IMR-90 (cell line): ENCODE data around the gene FBXL7. TPM values are rescaled to one million over a fixed set of nuclear protein-coding genes. Genes with fewer than 3 reads are reported as not detected.

ENCODE experiments used
- ATAC-seq: fragments of 200-7000 bp; cut with Tn5 transposase; 2 replicates; pipeline ENCODE4 v1.9.1; 2020; ENCODE audit warnings: low read depth, mild to moderate bottlenecking, moderate library complexity
- BruUV-seq: library from RNA; stranded (reverse); fragments of 400-500 nt; replicated peaks from 2 replicates; lab custom pipeline; 2021; lab: Mats Ljungman, UMichigan
- CTCF ChIA-PET: fragments of 300-600 bp; formaldehyde crosslinking; extraction: SDS; loops from one replicate; lab custom pipeline; 2021; ENCODE audit warnings: antibody characterized with exemption; lab: Yijun Ruan, JAX
- POLR2A ChIA-PET: fragments of 300-600 bp; sonication (Branson Sonifier 250); formaldehyde crosslinking; loops from one replicate; lab custom pipeline; 2022; ENCODE audit warnings: antibody characterized with exemption; ENCODE audit not compliant: unreplicated experiment; lab: Charles Lee
- DNase-seq: peaks from one replicate; pipeline ENCODE4 v3.0.0; 2013
- H2AFZ ChIP-seq: replicated peaks from 2 replicates; pipeline ENCODE3; 2013; ENCODE audit warnings: low read length, mild to moderate bottlenecking; ENCODE audit not compliant: poor library complexity
- H2AK5ac ChIP-seq: 2 replicates; pipeline ENCODE4 v1.6.1; 2013; ENCODE audit warnings: low read depth, low read length, inconsistent platforms
- H2AK9ac ChIP-seq: replicated peaks from 2 replicates; pipeline ENCODE3; 2013; ENCODE audit warnings: mild to moderate bottlenecking, low read depth, low read length, moderate library complexity; ENCODE audit not compliant: poor library complexity
- H2BK120ac ChIP-seq: 2 replicates; pipeline ENCODE4 v1.6.1; 2013; ENCODE audit warnings: low read depth, low read length, inconsistent platforms
- H2BK15ac ChIP-seq: 3 replicates; pipeline ENCODE4 v1.6.1; 2013; ENCODE audit warnings: low read depth, low read length, inconsistent platforms
- H2BK20ac ChIP-seq: 2 replicates; pipeline ENCODE4 v1.6.1; 2013; ENCODE audit warnings: low read depth, mild to moderate bottlenecking, inconsistent platforms, low read length, moderate library complexity
- H2BK5ac ChIP-seq: 2 replicates; pipeline ENCODE4 v1.6.1; 2013; ENCODE audit warnings: mild to moderate bottlenecking, low read depth, low read length, inconsistent platforms; ENCODE audit not compliant: poor library complexity, severe bottlenecking
- H3K14ac ChIP-seq: replicated peaks from 2 replicates; pipeline ENCODE4 v1.6.1; 2013; ENCODE audit warnings: low read depth, low read length, inconsistent platforms
- H3K18ac ChIP-seq: 2 replicates; pipeline ENCODE4 v1.6.1; 2013; ENCODE audit warnings: low read depth, low read length, control low read depth
- H3K23ac ChIP-seq: 2 replicates; pipeline ENCODE4 v1.6.1; 2013; ENCODE audit warnings: low read depth, low read length, inconsistent platforms
- H3K27ac ChIP-seq: 2 replicates; pipeline ENCODE4 v1.5.1; 2013; ENCODE audit warnings: mild to moderate bottlenecking, control low read depth, low read length; ENCODE audit not compliant: insufficient read depth
- H3K27me3 ChIP-seq: 2 replicates; pipeline ENCODE4 v1.6.1; 2013; ENCODE audit warnings: low read length; ENCODE audit not compliant: control insufficient read depth, insufficient read depth
- H3K36me3 ChIP-seq: 2 replicates; pipeline ENCODE4 v1.6.1; 2013; ENCODE audit warnings: low read length, mixed read lengths; ENCODE audit not compliant: control insufficient read depth, insufficient read depth
- H3K4ac ChIP-seq: 2 replicates; pipeline ENCODE4 v1.6.1; 2013; ENCODE audit warnings: low read depth, low read length, inconsistent platforms
- H3K4me1 ChIP-seq: 2 replicates; pipeline ENCODE4 v1.6.1; 2013; ENCODE audit warnings: low read length, mixed read lengths; ENCODE audit not compliant: control insufficient read depth, insufficient read depth
- H3K4me2 ChIP-seq: 2 replicates; pipeline ENCODE4 v1.6.1; 2013; ENCODE audit warnings: low read depth, mild to moderate bottlenecking, control low read depth, low read length, moderate library complexity
- H3K4me3 ChIP-seq: 2 replicates; pipeline ENCODE4 v1.5.1; 2013; ENCODE audit warnings: low read depth, mild to moderate bottlenecking, control low read depth, low read length, moderate library complexity; ENCODE audit not compliant: insufficient read depth
- H3K56ac ChIP-seq: 2 replicates; pipeline ENCODE4 v1.6.1; 2013; ENCODE audit warnings: low read length, inconsistent platforms; ENCODE audit not compliant: insufficient read depth; ENCODE audit errors: extremely low read depth
- H3K79me1 ChIP-seq, 2 experiments: 2 replicates each; pipeline ENCODE4 v1.6.1; 2013; ENCODE audit warnings: low read length in 2 of 2, inconsistent platforms in 1 of 2, low read depth in 1 of 2
- H3K9ac ChIP-seq: 2 replicates; pipeline ENCODE4 v1.6.1; 2013; ENCODE audit warnings: low read depth, low read length, control low read depth
- H3K9me1 ChIP-seq: 2 replicates; pipeline ENCODE4 v1.6.1; 2013; ENCODE audit warnings: low read length, inconsistent platforms; ENCODE audit not compliant: insufficient read depth
- H3K9me3 ChIP-seq: 2 replicates; pipeline ENCODE4 v1.6.1; 2013; ENCODE audit warnings: low read length; ENCODE audit not compliant: control insufficient read depth, insufficient read depth
- H4K20me1 ChIP-seq: 2 replicates; pipeline ENCODE4 v1.6.1; 2013; ENCODE audit warnings: low read length, inconsistent platforms; ENCODE audit not compliant: insufficient read depth
- H4K5ac ChIP-seq: 2 replicates; pipeline ENCODE4 v1.6.1; 2013; ENCODE audit warnings: mild to moderate bottlenecking, low read depth, low read length, control low read depth
- H4K8ac ChIP-seq, 2 experiments: 2 replicates each; pipeline ENCODE4 v1.6.1; 2013; ENCODE audit warnings: low read depth in 2 of 2, low read length in 2 of 2, control low read depth in 1 of 2, inconsistent platforms in 1 of 2
- H4K91ac ChIP-seq: 2 replicates; pipeline ENCODE4 v1.6.1; 2013; ENCODE audit warnings: low read depth, low read length, inconsistent platforms; ENCODE audit not compliant: insufficient read depth
- CHD1 ChIP-seq: IDR thresholded peaks from 2 replicates; pipeline ENCODE4 v1.6.1; 2012; ENCODE audit warnings: low read depth, low read length, improper control_type of control experiment
- ELK1 ChIP-seq: fragments of 150-350 bp; IDR thresholded peaks from 2 replicates; pipeline ENCODE4 v1.6.1; 2016; ENCODE audit warnings: low read depth, mild to moderate bottlenecking, low read length, moderate library complexity, borderline replicate concordance
- MAFK ChIP-seq: IDR thresholded peaks from 2 replicates; pipeline ENCODE4 v1.6.1; 2012; ENCODE audit warnings: low read depth, low read length, improper control_type of control experiment
- MAZ ChIP-seq: IDR thresholded peaks from 2 replicates; pipeline ENCODE4 v1.6.1; 2012; ENCODE audit warnings: low read depth, mild to moderate bottlenecking, low read length, improper control_type of control experiment, moderate library complexity, borderline replicate concordance
- RCOR1 ChIP-seq: IDR thresholded peaks from 2 replicates; pipeline ENCODE4 v1.6.1; 2012; ENCODE audit warnings: mild to moderate bottlenecking, low read length, improper control_type of control experiment; ENCODE audit not compliant: insufficient replicate concordance
- RFX5 ChIP-seq: IDR thresholded peaks from 2 replicates; pipeline ENCODE4 v1.8.0; 2012; ENCODE audit warnings: low read depth, mild to moderate bottlenecking, low read length, moderate library complexity
- SMC3 ChIP-seq: fragments of 150-350 bp; IDR thresholded peaks from 2 replicates; pipeline ENCODE4 v1.6.1; 2016; ENCODE audit warnings: low read depth, mild to moderate bottlenecking, antibody characterized with exemption, low read length, moderate library complexity
- WGBS, 2 experiments: methylation state at CpG; one replicate each; pipeline versions ENCODE4 v1.1.5 to v1.1.7; 2013; ENCODE audit warnings: missing lambda C conversion rate in 2 of 2; ENCODE audit not compliant: insufficient read length in 1 of 2; ENCODE audit errors: extremely low coverage in 2 of 2; 5-methylcytosine and 5-hydroxymethylcytosine counted together
- dilution Hi-C: fragments of 300-500 bp; cut with HindIII; formaldehyde crosslinking; loops from one replicate; pipeline ENCODE4 v1.14.3; 2018; ENCODE audit warnings: low sequenced_read_pairs; ENCODE audit not compliant: unreplicated experiment
- in situ Hi-C: fragments of 300-500 bp; cut with MboI; formaldehyde crosslinking; loops from 3 replicates; pipeline ENCODE4 v1.14.3; 2019; ENCODE audit warnings: low sequenced_read_pairs, inconsistent platforms, mixed read lengths
- intact Hi-C: fragments of 100-400 bp; cut with micrococcal nuclease; formaldehyde crosslinking; loops from 2 replicates; pipeline ENCODE4 v1.10.0; 2022
- polyA plus RNA-seq, 3 experiments: library from polyadenylated mRNA; depleted of rRNA; stranded (reverse); fragments of >200 nt; gene quantifications; 2 replicates each; pipeline ENCODE4 v1.2.3, GENCODE V29; 2012; ENCODE audit warnings: low replicate concordance in 1 of 3
- total RNA-seq: library from RNA; depleted of rRNA; stranded (reverse); fragments of >200 nt; gene quantifications from 2 replicates; pipeline ENCODE4 v1.2.3, GENCODE V29; 2012

FBXL7 gene
- total and polyA plus RNA-seq, 2 of the 4 experiments (the other 2 are of a cell fraction) = 4.1 to 10.2 TPM

GRCh38 chr5:15852949-15853348, 353.0 kb downstream of the FBXL7 start:
- no peaks in the 10 kb centered on the region for H3K9me3 ChIP-seq
- no peak overlapping the region for H2AK5ac ChIP-seq
- TF ChIP-seq SMC3 = no peak
- no peak for TF ChIP-seq CHD1
- TF ChIP-seq MAFK = no peak
- TF ChIP-seq MAZ = no peak
- TF ChIP-seq ELK1 = no peak
- TF ChIP-seq RFX5 = no peak
- TF ChIP-seq RCOR1 = no peak
- H2AFZ ChIP-seq = no peak overlapping the region
- ChIA-PET POLR2A (no interaction called here), CTCF (interaction anchor here (0.7 kb wide), 1 partner anchor 18 kb away, joined by 6 read pairs; no protein-coding TSS in a partner anchor)
- DNase-seq (no peak), ATAC-seq (no peak)
- no peaks in the 10 kb centered on the region for H3K9me1 ChIP-seq
- no peak overlapping the region for H4K5ac ChIP-seq
- H3K4me3 ChIP-seq = no peak overlapping the region
- no peak overlapping the region for H3K9ac ChIP-seq
- peaks cover 10 to 14% of the 10 kb centered on the region in 2 experiments; a peak in 3 of 4 replicates for H3K79me1 ChIP-seq
- no peak overlapping the region for H4K8ac ChIP-seq
- H3K36me3 ChIP-seq = no peaks in the 10 kb centered on the region
- intact Hi-C loops (no loop called here), dilution Hi-C loops (no loop called here), in situ Hi-C loops (no loop called here)
- H3K27me3 ChIP-seq = no peaks in the 10 kb centered on the region
- no peak overlapping the region for H3K18ac ChIP-seq
- H3K4me2 ChIP-seq = no peak overlapping the region
- H3K56ac ChIP-seq = no peak overlapping the region
- no peak overlapping the region for H4K91ac ChIP-seq
- no peaks in the 10 kb centered on the region for H4K20me1 ChIP-seq
- no peak overlapping the region for H3K14ac ChIP-seq
- H2BK120ac ChIP-seq = no peak overlapping the region
- no peak overlapping the region for H3K27ac ChIP-seq
- H2AK9ac ChIP-seq = no peak overlapping the region
- H2BK20ac ChIP-seq = no peak overlapping the region
- WGBS, 2 experiments = 100% methylated on average over 1 of the region's 1 CpG; no CpG with 5 or more reads in 1 of the 2 experiments
- no peak overlapping the region for H3K4ac ChIP-seq
- no peak overlapping the region for H2BK15ac ChIP-seq
- no peaks in the 10 kb centered on the region for H3K4me1 ChIP-seq
- H2BK5ac ChIP-seq = no peak overlapping the region
- no peak overlapping the region for H3K23ac ChIP-seq
- BruUV-seq = no TSS peak
